CD8-positive, alpha-beta memory T cell (primary cell): Measurements from ENCODE around the gene AQP9. TPM values are rescaled to one million over a fixed set of nuclear protein-coding genes. Genes with fewer than 3 reads are reported as not detected.

Source experiments
- polyA plus RNA-seq: library from polyadenylated mRNA; unstranded; fragments of 300-500 nt; fragmentation: Illumina TruSeq; gene quantifications from one replicate; pipeline ENCODE4 v1.2.3, GENCODE V29; 2021
- total RNA-seq, 2 experiments: library from RNA; stranded (reverse); gene quantifications; one replicate each; pipeline ENCODE4 v1.2.3, GENCODE V29; 2021

AQP9 gene
- total and polyA plus RNA-seq, 3 experiments from 2014 or later, result 0.18 to 0.22 TPM; not detected in 1

Other genes with a start within 250 kb of the AQP9 start
- gene ALDH1A2, start 72.7 kb upstream of the AQP9 start, total RNA-seq, result under 1 TPM in 1 of 2 experiments, not detected in 1; 0.33 TPM
- not detected for gene ALDH1A2, start 72.7 kb upstream of the AQP9 start, polyA plus RNA-seq